HuH-7 (cell line): Measurements from ENCODE around the gene POLD4.
A peak's percentile ranks its signal among the peaks of the same experiment; 100 is the strongest.

Experiments used
- DNase-seq: peaks from one replicate; pipeline ENCODE4 v3.0.0; 2011; ENCODE audit warnings: low spot score

Gene POLD4

DNA sequence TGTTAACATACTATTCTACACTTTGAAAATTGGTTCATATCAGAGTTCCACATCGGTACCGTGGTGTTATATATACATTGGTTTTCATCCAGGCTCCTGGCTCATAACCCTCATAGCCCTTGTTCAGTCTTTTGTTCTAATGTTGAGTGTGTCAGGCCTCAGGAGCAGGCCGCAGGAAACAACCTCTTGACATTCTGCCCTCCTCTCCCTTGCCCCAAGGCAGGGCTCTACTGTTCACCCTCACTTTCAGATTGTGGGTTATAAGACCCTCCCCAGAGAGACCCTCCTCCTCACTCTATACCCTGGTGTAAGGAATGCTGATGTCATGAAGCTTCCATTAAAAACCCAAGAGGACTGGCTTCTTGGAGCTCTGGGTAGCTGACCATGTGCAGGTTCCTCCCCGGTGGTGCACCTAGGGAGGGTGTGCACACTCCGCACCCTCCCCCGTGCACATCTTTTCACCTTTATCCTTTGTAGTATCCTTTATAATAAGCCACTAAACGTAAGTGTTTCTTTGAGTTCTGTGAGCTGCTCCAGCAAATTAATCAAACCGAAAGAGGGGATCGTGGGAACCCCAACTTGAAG lies 37.9 kb downstream of the POLD4 start:
- DNase-seq: peak; percentile 56

DNA sequence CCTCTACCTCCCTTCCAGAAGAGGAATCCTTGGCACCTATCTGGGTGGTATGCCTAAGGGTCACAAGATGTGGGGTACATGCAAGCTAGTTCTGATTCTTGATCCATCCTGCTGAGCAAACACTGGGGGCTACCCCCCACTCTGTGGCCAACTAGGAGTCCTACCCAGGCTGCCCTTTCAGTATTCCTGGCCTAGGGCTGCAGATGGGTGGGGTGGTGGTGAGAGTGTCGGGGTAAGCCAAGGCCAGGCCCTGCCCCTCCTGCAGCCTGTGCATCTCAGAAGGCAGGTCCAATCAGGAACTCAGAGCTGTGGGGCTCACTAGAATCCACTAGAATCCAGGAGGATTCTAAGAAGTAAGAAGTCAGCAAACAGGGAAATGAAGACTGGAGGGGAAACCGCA lies 39.1 kb downstream of the POLD4 start:
- no peak for DNase-seq

DNA sequence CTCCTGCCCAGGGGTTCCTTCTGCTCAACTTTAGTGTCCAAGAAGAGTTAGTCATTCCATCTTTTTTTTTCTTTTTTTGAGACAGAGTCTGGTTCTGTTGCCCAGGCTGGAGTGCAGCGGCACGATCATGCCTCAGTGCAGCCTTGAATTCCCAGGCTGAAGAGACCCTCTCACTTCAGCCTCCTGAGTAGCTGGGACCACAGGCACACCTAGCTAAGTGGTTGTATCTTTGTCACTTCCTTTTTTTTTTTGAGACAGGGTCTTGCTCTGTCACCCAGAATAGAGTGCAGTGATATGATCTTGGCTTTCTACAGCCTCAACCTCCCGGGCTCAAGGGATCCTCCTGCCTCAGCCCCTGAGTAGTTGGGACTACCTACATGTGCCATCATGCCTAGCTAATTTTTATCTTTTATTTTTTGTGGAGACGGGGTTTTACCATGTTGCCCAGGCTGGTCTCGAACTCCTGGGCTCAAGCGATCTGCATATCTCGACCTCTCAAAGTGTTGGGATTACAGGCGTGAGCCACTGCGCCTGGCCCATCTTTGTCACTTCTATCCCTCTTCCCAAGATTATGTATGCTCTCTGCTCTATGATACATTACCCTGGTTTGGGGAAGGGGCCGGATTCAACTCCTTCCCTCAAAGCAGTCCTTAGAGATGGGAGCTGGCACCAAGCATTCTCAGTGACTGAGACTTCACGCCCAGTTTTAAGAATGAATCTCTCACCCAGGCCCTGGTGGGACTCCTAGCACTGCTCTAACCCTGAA lies 40.0 kb downstream of the POLD4 start:
- DNase-seq: no peak

DNA sequence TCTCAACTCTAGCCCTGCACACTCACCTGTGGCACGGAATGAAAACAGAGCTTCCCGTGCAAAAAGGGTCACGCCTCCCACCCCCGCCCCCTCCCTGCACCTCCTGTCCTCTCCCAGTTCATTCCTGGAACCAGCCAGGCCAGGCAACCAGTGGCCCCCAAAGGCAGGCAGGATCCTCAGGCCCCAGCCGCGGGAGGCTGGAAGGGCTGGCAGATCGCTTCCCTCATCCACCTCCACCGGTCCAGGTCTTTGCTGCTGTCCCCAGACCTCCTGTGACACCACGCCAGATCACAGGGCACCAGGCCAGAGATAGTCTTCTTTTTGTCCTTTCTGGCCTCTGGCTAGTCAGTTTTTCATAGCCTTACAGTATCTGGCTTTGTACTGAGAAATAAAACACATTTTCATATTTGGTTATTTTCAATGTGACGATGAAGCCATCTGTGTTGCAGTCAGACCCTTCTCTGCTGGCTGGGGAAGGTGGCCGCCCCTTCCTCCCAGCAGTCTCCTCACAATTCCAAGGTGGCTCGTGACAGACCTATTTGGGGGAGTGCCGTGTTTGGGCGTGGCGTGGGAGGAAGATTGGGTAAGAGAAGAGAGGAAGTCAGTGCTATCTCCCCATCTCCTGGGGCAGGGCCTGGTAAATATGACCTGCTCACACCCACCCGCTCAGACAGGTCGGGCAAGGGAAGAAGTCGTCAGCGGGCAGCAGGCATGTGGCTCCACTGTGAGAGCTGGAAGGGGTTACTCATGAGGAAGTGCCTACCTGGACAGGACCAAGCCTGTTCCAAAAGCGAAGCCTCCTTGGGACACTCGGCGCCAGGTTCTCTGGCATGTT lies 40.9 kb downstream of the POLD4 start:
- no peak for DNase-seq

DNA sequence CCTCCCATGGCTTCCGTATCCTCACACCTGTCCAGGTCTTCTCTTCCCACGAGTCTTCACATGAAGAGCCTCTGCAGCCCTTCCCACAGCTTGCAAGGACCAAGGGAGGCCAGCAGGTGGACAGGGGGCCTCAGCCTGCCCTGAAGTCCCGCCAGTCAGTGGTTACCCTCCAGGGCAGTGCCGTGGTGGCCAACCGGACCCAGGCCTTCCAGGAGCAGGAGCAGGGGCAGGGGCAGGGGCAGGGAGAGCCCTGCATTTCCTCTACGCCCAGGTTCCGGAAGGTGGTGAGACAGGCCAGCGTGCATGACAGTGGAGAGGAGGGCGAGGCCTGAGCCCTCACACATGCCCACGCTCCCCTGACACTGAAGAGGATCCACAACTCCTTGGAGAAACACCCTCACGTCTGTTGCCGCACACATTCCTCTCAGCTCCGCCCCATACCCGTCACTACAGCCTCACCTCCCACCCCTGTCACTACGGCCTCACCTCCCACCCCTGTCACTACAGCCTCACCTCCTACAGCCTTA lies 41.7 kb downstream of the POLD4 start:
- peak; percentile 82 for DNase-seq

DNA sequence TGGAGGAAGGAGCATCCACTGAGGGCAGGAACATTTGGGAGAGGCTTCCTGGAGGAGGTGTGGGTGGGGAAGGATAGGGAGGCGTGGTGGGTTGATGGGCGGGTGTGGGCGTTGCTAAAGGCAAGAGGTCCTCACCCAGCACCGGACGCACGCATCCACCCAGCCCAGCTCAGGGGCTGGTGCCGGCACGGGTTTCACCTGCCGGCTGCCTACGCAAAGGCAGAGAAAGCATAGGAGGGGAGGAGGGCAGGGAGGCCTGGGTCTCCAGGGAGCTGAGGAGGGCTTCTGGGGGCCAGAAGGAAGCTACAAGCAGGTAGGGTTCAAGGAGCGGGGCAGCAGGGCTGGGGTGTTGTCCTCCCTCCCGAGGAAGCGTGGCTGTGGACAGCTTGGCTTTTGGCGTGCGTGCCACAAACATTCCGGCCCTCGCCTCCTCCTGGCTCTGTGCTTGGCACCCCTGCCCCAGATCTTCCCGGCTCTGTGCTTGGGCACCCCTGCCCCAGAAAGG lies 42.2 kb downstream of the POLD4 start:
- DNase-seq: no peak

DNA sequence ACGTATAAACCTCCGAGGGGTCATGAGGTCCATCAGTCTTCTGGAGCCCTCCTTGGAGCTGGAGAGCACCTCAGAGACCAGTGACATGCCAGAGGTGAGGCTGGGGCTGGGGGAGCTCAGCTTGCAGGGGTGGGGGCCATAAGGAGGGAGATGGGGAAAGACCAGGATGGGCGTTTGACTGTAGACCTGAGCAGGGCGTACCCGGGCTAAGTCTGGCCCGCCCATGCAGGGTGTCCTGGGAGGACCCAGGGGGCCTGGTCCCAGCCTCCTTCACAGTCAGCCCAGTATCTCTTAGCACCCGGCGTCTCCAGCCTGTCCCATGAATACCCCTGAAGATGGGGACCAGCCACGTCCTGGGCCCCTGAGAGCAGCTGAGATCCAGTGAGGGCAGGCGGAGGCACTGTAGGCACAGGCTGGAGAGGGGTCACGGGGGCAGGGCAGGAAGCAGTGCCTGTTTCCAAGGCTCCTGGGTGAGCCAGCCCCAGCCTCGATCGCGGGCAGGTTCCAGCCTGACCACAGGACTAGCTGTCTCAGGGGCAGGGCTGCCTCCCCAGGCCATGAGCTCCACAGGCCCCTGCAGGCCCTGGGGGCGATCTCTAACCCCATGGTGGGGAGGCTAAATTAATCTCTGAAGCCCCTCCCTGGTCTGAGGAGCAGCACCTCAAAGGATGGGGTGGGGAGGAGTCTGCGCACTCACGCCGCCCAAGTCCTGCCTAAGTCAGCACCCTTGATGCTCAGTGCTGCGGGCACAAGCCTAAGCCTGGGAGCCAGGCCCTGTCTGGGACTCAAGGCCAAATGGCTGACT lies 42.9 kb downstream of the POLD4 start:
- no peak for DNase-seq

DNA sequence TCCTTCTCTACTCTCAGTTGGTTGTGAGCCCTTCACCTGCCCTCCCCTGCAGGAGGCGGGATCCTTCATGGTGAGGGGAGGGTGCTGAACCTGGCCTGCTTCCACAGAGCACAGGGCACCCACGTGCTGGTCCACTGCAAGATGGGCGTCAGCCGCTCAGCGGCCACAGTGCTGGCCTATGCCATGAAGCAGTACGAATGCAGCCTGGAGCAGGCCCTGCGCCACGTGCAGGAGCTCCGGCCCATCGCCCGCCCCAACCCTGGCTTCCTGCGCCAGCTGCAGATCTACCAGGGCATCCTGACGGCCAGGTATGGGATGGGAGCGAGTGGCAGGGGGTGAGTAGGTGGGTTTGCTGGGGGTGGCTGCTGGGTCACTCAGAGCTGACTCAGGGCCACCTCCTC lies 43.7 kb downstream of the POLD4 start:
- no peak for DNase-seq

DNA sequence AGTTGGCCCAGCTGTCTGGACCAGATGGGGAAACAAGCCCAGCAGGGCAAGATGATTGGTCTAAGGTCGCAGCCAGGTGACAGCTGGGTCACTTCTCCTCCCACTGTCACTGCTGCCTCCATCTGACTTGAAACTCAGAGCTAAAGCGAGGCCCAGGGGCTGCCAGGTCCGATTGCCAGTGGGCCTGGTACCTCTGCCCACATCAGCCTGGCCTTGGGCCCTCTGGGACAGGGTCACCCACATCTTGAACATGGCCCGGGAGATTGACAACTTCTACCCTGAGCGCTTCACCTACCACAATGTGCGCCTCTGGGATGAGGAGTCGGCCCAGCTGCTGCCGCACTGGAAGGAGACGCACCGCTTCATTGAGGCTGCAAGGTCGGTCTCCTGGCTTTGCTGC lies 44.2 kb downstream of the POLD4 start:
- DNase-seq: no peak

DNA sequence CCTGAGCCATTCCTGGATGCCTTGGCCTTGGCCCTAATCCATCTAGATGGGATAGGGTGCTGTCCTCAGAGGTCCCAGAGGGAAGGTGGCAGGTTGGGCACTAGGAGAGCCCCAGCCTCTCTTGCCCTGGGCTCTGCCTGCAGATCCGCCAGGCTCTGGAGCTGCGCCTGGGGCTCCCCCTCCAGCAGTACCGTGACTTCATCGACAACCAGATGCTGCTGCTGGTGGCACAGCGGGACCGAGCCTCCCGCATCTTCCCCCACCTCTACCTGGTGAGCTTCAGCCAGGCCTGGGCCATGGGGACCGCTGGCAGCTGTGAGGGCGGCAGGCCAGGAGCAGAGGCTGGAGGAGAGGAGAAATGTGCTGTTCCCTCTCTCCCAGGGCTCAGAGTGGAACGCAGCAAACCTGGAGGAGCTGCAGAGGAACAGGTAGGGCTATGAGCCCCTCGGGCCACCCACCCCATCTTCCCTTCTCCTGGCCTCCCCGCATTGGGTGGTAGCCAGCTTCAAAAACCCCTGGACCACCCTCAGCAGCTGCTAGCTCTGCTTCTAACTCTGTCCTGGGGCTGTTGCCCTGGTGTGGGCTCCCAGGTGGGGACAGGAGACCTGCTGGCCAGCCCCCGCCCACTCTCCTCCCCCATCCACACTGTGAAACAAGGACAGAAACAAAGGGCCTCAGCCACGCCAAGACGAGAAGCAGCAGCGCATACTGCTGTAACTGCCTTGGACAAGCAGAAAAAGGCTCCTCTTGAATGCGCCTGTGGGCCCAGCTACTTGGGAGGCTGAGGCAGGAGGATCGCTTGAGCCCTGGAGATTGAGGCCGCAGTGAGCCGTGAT lies 45.1 kb downstream of the POLD4 start:
- DNase-seq: no peak

DNA sequence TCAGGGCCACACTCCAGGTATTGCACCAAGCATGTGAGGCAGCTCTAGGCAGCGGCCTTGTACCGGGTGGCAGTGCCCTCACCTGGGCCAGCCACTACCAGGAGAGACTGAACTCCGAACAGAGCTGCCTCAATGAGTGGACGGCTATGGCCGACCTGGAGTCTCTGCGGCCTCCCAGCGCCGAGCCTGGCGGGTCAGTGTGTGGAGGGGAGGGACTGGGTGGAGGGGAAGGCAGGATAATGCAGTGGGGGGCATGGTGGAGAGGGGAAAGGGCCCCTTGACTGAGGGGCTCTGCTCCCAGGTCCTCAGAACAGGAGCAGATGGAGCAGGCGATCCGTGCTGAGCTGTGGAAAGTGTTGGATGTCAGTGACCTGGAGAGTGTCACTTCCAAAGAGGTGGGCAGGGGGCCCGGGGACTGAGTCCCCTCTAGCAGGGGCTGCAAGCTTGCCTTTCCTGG lies 45.8 kb downstream of the POLD4 start:
- DNase-seq: no peak

DNA sequence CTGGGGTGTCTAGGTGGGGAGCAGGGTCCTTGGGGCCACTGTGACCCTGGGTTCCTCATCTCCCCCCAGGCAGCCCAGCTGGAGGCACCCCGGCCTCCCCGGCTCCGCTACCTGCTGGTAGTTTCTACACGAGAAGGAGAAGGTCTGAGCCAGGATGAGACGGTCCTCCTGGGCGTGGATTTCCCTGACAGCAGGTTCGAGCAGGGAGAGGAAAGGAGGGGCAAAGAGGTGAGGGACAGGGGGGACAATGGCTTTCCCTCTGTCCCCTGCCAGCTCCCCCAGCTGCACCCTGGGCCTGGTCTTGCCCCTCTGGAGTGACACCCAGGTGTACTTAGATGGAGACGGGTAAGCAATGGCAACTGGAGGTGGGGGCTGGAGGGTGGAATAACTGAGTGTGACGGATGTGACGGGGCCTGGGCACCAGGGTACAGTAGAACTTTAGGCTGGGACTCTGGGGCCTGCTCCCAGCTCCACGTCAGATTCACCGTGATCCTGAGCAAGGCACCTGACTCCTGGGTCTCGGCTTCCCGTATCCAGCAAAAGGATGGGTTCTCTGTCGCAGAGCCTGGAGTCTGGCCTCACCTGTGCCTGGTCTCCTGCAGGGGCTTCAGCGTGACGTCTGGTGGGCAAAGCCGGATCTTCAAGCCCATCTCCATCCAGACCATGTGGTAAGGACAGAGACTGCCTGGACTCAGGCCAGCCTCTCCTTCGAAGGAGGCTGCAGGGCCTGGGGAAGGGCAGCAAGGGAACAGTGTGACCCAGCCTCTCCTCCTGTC lies 46.4 kb downstream of the POLD4 start:
- no peak for DNase-seq

DNA sequence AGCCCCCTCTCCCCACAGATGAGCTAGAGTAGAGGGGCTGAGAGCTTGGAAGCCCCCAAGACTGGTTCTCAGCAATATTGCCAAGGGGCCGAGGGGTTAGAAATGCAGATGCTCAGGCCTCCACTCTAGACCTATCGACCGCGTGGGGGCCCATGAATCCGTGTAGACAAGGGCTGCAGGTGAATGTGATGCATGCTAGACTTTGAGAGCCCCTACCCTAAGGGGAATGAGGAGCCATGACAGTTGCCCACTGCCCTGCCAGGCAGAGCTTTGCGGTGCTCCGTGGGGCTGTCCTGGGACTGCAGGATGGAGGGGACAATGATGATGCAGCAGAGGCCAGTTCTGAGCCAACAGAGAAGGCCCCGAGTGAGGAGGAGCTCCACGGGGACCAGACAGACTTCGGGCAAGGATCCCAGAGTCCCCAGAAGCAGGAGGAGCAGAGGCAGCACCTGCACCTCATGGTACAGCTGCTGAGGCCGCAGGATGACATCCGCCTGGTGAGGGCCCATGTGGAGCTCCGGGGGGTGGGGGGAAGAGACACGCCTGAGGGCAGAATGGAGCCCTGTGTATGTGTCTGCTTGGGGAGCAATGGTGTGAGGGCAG lies 48.7 kb downstream of the POLD4 start:
- no peak for DNase-seq

DNA sequence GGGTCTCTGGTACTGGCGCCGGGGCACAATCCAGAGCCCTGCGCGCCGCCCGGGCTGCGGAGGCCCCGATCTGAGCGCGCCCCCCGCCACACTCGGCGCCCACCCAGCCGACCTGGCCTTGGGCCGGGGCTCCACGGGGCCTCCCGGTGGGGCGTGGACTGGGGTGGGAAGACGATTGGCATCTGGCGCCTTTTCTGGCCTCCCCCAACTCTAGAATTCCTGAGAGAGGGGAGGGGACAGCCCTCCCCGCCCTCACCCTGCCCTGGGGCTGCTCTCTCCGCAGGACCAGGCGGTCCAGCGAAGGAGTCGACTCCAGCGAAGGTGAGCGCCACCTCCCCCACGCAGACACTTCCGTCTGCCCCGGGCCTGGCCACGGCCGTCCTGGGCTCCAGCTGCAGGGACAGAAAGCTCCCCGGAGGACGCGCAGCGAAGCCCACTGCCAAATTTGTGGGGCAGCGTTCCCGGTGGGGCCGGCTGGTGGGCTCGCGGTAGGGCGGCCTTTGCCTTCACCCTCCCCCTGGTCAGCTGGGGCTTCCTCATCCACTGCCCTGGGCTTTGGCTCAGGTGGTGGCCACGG lies 49.4 kb downstream of the POLD4 start:
- DNase-seq: peak; percentile 91

DNA sequence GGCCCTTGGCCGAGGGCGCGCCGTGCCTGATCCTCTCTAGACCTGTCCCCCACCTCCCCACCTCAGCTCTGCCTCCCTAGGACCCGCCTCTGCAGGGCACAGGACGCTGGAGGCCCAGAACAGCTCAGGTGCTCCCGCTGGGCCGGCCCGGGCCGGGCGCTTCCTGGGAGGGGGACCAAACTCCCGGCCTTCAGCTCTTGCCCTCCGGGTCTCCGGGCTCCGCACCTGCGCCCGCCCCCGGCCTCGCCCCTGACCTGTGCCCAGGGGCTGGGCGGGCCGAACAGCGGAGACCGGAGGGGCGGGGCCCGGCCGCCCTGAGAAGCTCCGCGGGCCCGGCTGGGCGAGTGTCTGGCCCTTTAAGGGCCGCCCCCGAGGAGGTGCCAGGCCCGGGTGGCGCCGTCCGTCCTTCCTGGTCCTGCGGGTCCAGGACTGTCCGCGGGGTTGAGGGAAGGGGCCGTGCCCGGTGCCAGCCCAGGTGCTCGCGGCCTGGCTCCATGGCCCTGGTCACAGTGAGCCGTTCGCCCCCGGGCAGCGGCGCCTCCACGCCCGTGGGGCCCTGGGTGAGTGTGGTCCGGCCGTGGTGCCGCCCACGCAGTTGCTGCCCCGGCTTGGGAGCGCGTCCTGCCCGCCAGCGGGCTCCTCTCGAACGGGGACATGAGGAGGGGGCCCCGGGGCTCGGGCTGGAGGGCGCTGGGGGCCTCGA lies 50.1 kb downstream of the POLD4 start, which contains the start of gene SSH3:
Gene SSH3, plus strand, starts transcription at position 399 of the 703 bp plus-strand sequence. Its CDS starts 96 bp downstream, at position 495.
- peak; percentile 100 for DNase-seq

DNA sequence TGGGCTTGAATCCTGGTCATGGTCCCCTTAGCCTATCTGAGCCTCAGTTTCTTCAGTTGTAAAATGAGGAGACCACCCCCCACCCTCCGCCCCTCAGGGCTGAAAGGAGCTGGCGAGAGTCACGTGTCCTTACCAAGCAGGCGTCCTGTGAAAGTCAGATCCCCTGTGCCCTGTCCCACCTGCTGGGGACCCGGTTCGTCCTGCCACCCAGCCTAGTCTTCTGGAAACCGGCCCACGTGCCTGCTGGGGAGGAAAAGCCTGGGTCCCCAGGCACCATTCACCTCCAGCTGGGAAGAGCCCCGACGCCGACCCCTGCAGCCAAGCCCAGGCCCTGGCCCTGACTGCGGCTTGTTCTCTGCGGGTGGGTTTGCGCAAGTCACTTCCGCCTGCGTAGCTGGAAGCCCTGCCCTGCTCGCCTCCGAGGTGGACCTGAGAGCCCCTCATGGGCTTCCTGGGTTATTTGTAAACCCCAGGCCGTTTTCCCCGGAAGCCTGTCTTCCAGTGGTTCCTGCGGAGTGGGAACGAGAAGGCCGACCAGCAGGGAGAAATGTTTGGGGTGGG lies 50.7 kb downstream of the POLD4 start:
- DNase-seq: peak; percentile 99

DNA sequence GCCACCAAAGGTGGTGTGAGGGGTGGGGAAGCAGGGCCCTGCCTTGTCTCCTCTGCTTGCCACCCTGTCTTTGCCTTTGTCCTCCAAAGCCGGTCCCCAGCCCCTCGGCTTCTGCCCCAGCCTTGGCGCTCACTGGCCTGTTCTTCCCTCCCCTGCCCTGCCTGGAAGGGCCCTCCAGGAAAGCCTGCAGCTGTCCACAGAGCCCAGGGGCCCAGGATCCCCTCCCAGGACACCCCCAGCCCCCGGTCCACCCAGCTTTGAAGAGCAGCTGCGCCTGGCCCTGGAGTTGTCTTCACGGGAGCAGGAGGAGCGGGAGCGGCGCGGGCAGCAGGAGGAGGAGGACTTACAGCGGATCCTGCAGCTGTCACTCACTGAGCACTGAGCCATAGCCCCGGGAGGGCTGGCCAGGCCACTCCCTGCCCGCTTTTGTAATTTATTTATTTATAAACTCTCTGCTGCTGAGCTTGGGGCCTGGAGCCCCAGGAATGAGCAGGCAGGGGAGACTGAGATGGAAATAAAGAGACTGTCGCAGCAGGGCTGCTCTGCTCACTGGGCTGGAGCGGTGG lies 51.3 kb downstream of the POLD4 start:
- DNase-seq: no peak
